HL-60 (cell line): ENCODE data around the gene MEA1.

ENCODE experiments used
- CTCF ChIP-seq: IDR thresholded peaks from one replicate; pipeline ENCODE4 v1.5.1; 2011; ENCODE audit warnings: low read length, control low read depth, inconsistent platforms; ENCODE audit not compliant: insufficient read depth
- GABPA ChIP-seq: IDR thresholded peaks from 2 replicates; pipeline ENCODE4 v1.6.1; 2012; ENCODE audit warnings: low read depth
- REST ChIP-seq: IDR thresholded peaks from 2 replicates; pipeline ENCODE4 v1.6.1; 2012; ENCODE audit warnings: low read depth; ENCODE audit not compliant: insufficient replicate concordance

GRCh38 chr6:42973926-42974325 lies 39.8 kb downstream of the MEA1 start:
- TF ChIP-seq CTCF = no peak
- no peak for TF ChIP-seq GABPA
- no peak for TF ChIP-seq REST
